RPMI7951 (cell line): Measurements from ENCODE around the gene IKZF2. TPM values are rescaled to one million over a fixed set of nuclear protein-coding genes. Genes with fewer than 3 reads are reported as not detected.
"Not testable (repeated sequence)": the region's sequence is repeated elsewhere in the genome, so short reads cannot be mapped to it uniquely, and the experiment has no call there.

Source experiments
- DNase-seq: peaks from one replicate; pipeline ENCODE4 v3.0.0-alpha.2; 2012; ENCODE audit warnings: low read depth
- total RNA-seq: library from RNA; depleted of rRNA; stranded (reverse); fragments of >200 nt; shearing (Covaris generic); gene quantifications from 2 replicates; pipeline ENCODE4 v1.2.3, GENCODE V29; 2014

IKZF2 gene
- total RNA-seq, 1 experiment from 2014 or later: 4.1 TPM

- DNase-seq: peak; percentile 5
These were observed 107.8 kb downstream of the IKZF2 start for GRCh38 chr2:213043566-213043965.

GRCh38 chr2:213042262-213042661, 109.2 kb downstream of the IKZF2 start:
- DNase-seq: no peak

GRCh38 chr2:213036836-213037235, 114.6 kb downstream of the IKZF2 start:
- peak; percentile 60 for DNase-seq

- no peak for DNase-seq
These were observed 116.8 kb downstream of the IKZF2 start for GRCh38 chr2:213034585-213034984.

- DNase-seq: no peak
These were observed 118.8 kb downstream of the IKZF2 start for GRCh38 chr2:213032607-213033006.

- no peak for DNase-seq
These were observed 128.4 kb downstream of the IKZF2 start for GRCh38 chr2:213022987-213023386.

- peak; percentile 76 for DNase-seq
These were observed 129.2 kb downstream of the IKZF2 start for GRCh38 chr2:213021971-213022899.

- DNase-seq: not testable (repeated sequence)
These were observed 130.5 kb downstream of the IKZF2 start for GRCh38 chr2:213020913-213021312.

- DNase-seq: no peak
These were observed 131.1 kb downstream of the IKZF2 start for GRCh38 chr2:213020268-213020667.

- no peak for DNase-seq
These were observed 132.0 kb downstream of the IKZF2 start for GRCh38 chr2:213019368-213019767.

GRCh38 chr2:213018340-213018901, 133.0 kb downstream of the IKZF2 start:
- DNase-seq: no peak

GRCh38 chr2:213017404-213017803, 134.0 kb downstream of the IKZF2 start:
- DNase-seq: no peak

- no peak for DNase-seq
These were observed 134.4 kb downstream of the IKZF2 start for GRCh38 chr2:213016984-213017351.

- no peak for DNase-seq
These were observed 135.0 kb downstream of the IKZF2 start for GRCh38 chr2:213016166-213016983.

- DNase-seq: no peak
These were observed 135.8 kb downstream of the IKZF2 start for GRCh38 chr2:213015387-213016165.

- DNase-seq: no peak
These were observed 137.4 kb downstream of the IKZF2 start for GRCh38 chr2:213013979-213014378.

GRCh38 chr2:213011505-213011904, 139.9 kb downstream of the IKZF2 start:
- no peak for DNase-seq

GRCh38 chr2:213010106-213010779, 141.2 kb downstream of the IKZF2 start:
- no peak for DNase-seq

- peak; percentile 26 for DNase-seq
These were observed 144.0 kb downstream of the IKZF2 start for GRCh38 chr2:213007290-213007838.

GRCh38 chr2:213004197-213004821, 147.1 kb downstream of the IKZF2 start:
- DNase-seq: no peak
